ENCODE measurements around the gene APEH.
"Not testable (repeated sequence)": the region's sequence is repeated elsewhere in the genome, so short reads cannot be mapped to it uniquely, and the experiment has no call there.

APEH gene

DNA sequence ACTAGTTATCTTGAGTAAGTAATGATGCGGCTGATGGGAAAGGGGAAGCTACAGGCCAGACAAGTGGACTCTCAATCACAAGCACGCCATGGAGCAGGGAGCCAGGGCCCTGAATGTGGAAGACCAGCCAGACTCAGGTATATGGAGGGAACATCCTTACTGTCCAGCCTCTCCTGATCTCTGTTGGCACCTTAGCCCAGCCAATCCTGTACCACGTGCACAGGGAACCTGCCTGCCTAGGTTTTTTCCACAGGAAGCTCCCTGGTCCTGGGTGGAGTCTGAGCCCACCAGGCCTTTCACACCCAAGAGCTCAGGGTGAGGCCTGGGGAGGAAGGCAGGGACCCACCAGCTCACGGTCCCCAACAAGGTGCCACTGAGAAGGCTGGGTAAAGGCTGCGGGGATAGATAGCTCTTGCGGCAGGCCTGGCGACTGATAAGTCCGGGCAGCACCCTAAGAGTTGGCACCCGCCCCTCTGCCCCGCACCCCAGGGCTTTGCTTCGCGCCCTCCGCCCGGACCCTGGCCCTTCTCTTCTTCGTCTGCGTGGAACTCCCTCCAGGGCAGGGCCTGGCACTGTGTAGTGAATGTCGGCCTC, 933 bp upstream of the APEH start:
- FAIRE-seq: no peak
- no peak for DNase-seq (ENCODE audit: insufficient read length, low spot score)
- TF ChIP-seq CTCF (IDR thresholded peaks at IDR 0.05; ENCODE audit: insufficient read depth, missing control alignments): no peak

GRCh38 chr3:49674497-49674983, 389 bp downstream of the APEH start:
- no peak for TF ChIP-seq CTCF (IDR thresholded peaks at IDR 0.05; ENCODE audit: insufficient read depth, missing control alignments)
- FAIRE-seq (no peak), DNase-seq (ENCODE audit: insufficient read length, low spot score) (no peak)

- FAIRE-seq (no peak), DNase-seq (ENCODE audit: insufficient read length, low spot score) (no peak)
- no peak for TF ChIP-seq CTCF (IDR thresholded peaks at IDR 0.05; ENCODE audit: insufficient read depth, missing control alignments)
Observed at GRCh38 chr3:49675912-49676311, 1.8 kb downstream of the APEH start.

GRCh38 chr3:49680493-49681231, 6.5 kb downstream of the APEH start:
- TF ChIP-seq CTCF (IDR thresholded peaks at IDR 0.05; ENCODE audit: insufficient read depth, missing control alignments): no peak
- FAIRE-seq (no peak), DNase-seq (ENCODE audit: insufficient read length, low spot score) (no peak)

- DNase-seq (ENCODE audit: insufficient read length, low spot score): no peak
- FAIRE-seq: no peak
- TF ChIP-seq CTCF (IDR thresholded peaks at IDR 0.05; ENCODE audit: insufficient read depth, missing control alignments): no peak
Observed at GRCh38 chr3:49681232-49681522, 7.0 kb downstream of the APEH start.

- DNase-seq (ENCODE audit: insufficient read length, low spot score) (no peak), FAIRE-seq (no peak)
- TF ChIP-seq CTCF (IDR thresholded peaks at IDR 0.05; ENCODE audit: insufficient read depth, missing control alignments): no peak
Observed at GRCh38 chr3:49681543-49681942, 7.4 kb downstream of the APEH start.

GRCh38 chr3:49683162-49683561, 9.0 kb downstream of the APEH start:
- DNase-seq (ENCODE audit: insufficient read length, low spot score) (no peak), FAIRE-seq (no peak)
- TF ChIP-seq CTCF (IDR thresholded peaks at IDR 0.05; ENCODE audit: insufficient read depth, missing control alignments): no peak

DNA sequence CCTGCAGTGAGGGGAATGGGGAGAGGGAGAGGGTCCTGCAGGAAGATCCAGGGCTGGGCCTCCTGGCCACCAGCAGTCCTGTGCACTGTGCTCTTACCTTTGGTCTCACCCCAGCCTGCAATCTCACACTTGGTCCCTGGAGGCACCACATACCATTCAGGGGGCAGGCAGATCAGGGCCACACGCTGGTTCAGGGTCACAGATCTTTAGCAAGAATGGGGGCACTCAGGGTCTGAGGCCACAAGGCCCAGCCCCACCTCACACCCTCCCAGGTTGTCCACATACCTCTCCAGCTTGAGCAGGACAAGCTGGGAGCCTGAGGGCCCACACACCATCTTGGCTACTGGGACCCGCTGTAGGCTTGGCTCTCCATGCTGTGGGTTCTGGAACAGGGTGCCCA, 10.3 kb downstream of the APEH start:
- not testable (repeated sequence) for DNase-seq (ENCODE audit: insufficient read length, low spot score); FAIRE-seq

GRCh38 chr3:49685103-49685502, 11.0 kb downstream of the APEH start:
- DNase-seq (ENCODE audit: insufficient read length, low spot score); FAIRE-seq: not testable (repeated sequence)

DNA sequence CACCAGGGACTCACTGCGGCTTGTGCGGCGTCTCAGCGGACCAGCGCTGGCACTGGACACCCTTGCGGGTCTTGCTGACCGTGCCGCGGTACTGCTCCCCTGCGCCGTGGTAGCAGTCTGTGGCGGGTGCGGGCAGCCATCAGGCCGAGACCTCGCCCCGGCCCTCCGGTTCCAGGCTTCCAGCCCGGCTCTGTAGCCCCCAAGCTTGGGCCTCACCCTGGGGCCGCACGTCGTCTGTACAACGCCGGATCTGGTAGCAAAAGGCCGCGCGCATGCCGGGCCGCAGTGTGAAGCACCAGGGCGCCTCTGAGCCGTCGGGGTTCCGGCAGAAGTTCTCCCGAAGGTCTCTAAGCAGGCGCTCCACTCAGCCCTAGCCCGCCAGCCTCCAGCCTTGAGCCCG, 11.7 kb downstream of the APEH start:
- FAIRE-seq: not testable (repeated sequence)

DNA sequence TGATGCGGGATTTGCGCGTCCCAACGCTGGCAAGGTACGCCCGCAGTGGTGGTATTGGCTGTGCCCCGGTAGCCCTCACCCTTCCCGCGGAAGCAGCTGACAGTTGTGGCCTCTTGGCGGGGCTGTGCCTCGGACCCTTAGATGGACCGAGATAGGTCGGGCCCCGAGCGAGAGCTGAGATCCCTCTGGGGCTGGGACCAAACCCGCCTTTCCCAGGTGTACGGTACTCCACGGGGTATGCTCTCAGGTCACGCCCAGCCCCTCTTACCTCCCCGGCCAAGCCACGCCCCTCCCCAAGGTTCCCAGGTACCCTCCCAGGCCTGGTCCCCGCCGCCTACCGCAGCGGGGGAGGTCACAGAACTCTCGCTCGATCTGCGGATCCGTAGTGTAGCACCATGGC, 12.2 kb downstream of the APEH start:
- not testable (repeated sequence) for FAIRE-seq; DNase-seq (ENCODE audit: insufficient read length, low spot score)

More for the DNA sequence above, 11.7 kb downstream of the APEH start:
- DNase-seq (ENCODE audit: insufficient read length, low spot score): not testable (repeated sequence)
